Stimulated activated CD8-positive, alpha-beta memory T cell treated with anti-CD3 and anti-CD28 coated beads, Interleukin-2, amount 100 ng/mL, for 48 hours (primary cell): ENCODE measurements around the gene WWC1.

Source experiments
- DNase-seq, 2 donors: peaks; one replicate each; pipeline ENCODE4 v3.0.0-alpha.2; 2020; ENCODE audit warnings: low read depth in 2 of 2

Gene WWC1

DNA sequence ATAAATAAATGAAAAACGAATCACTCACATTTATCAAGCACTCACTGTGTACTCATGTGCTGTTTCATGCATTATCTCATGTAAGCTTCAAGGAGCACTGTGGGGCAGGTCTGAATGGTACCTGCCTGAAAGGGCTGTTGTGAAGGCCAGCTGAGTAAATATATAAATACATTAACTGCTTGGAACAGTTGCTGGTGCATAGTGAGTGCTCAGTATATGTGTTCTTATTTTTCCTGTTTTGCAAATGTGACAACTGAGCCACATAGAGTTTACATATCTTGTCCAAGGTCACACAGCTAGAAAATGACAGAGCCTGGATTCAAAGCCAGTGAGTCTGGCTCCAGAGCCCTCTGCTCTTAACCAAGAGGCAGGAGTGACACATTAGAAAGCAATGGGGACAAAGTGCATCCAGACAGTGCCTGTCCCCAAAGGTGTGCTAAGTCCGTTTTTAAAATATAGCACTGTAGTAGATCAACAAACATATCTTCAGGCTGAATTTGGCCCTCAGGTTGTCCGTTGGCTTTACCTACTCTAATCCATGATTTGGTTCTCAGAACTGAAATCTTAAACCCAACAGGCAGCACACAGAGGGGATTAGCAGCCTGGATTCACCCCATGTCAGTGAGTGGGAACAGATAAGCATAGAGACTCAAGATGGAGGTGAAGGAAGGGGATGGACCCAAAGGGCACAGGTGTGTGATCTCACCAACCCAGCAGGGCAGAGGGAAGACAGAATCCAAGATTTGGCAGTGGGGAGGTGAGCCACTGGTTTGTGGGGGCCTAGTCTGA is 70.8 kb downstream of the WWC1 start:
- DNase-seq = no peak

DNA sequence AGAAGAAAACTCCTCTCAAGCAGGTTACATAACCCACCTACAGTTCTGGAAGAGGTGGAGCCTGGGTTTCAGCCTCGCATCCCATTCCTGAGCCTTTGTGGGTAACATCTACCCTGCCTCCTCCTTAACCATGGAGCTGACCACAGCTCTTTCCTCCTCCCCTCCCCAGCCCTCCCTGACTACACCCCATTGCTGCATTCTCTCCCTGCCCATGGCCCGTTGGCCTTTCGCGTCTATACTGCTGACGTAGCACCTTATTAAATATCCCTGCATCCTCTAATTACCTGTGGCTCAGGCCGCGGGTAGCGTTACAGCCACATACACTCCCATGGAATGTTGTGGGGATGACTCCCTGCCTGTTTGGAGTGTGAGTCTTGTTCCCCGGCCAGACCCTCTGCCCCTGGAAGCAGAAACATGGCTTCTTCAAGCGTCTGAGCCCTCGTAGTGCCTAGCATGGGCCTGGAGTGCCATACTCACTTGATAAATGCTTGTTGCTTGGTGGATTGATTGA is 72.8 kb downstream of the WWC1 start:
- no peak for DNase-seq

DNA sequence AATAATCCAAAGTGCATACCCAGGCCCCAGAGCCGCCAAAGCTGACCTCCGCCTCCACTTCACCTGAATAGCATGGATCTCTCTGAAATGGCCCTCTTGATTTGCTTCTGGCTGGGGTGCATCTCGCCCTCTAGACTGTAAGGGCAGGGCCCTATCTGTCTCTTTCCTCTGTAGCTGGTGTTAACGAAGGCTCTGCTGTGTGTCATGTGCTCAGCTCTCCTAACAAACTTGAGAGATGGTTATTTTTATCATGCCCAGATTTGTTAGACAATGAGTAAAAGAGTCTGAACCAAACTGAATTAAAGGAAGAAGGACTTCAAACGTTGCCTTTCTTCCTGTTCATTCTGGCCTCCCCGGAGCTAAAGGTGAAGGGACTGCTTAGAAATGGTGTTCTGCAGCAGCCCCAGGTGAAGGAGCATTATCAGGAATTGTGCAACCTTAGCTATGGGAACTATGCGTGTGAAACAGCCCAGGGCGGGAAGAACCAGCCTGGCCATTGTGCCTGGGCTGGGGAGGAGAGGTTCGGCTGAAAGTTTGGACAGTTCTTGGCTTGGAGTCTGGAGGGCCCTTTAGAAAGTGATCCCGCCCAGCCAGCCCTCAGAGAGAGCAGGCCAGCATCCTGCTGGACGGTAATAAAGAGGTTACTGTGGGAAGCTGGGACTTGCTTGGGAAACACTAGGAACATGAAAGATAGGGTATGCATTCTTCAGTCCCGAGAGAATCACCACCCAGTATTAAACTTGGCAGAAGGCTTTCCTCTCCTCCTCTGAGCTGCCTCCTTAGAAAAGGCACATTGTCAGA is 73.5 kb downstream of the WWC1 start:
- DNase-seq = no peak

DNA sequence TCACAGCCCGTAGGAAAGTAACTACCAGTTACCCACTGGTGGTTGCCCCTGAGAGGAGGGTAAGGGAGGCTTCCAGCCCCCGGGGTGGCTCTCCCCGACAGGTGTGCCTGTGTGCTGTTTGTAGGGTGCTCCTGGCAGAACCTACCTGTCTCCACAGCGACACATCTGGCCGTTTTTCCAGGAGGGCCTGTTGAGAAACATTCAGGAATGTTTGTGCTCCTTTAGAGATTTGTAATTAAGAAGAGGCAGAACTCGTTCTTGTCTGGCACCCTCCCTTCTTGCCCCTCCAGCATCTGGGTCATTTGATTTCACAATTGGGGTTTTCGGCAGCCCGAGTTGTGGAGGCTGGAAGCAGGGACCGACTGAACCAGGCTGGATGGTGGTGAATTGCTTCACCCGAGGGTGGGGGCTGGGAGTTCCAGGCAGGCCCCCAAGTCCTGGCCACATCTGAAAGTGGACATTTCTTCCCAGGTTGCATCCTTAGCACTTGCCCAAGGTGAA is 74.2 kb downstream of the WWC1 start:
- no peak for DNase-seq

DNA sequence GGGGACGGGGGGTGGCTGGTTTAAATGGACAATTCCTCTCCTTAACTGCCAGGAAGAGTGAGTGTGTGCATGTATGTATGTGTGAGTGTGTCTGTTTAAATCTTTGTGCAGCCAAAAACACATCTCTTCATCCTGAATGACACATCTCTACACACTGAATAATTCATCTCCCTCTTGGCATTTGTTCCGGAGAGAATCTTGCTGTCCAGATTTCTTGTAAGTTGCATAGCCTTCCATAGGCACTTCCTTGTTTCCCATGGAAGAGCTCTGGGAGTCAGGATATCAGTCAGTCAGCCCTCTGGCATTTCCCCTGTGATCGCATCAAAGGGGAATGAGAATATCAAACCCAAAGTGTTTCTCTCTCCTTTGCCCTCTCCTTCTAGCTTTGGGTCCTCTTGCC is 74.7 kb downstream of the WWC1 start:
- DNase-seq = no peak

DNA sequence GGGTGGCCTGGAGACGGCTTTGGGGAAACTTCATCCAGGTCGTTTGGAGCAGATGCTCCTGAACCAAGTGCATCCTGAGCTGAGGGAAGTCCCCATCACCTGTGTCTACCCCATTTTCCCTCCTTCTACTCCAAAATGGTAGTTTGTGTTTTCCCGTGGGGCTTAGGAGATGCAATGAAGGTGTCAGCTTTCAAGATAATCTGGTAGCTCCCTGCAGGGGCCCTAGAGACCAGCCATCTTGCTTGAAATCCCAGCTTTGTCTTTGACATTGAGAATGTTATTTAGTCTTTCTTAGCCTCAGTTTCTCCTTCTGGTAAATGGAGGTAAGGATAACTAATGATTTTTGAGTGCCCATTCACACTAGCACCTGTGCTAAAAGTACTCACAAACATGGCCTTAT is 77.4 kb downstream of the WWC1 start:
- DNase-seq = no peak

DNA sequence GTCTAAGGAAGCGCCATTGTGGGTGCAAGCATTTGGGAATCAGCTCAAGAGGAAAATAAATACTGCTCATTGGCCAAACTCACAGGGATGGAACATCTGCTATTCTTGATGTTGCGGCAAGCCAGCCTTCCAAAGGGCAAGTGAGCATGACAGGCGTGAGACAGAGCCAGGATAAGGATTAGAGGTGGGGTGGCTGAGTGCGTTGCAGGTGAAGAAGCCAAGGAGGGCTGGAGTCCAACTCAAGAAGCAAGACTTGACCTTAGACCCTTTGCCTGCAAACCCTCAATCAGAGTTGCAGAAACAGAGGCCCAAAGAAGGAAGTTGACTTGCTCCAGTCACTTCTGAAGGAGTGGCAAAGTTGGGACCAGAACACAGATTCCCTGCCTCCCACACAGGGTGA is 79.4 kb downstream of the WWC1 start:
- no peak for DNase-seq

DNA sequence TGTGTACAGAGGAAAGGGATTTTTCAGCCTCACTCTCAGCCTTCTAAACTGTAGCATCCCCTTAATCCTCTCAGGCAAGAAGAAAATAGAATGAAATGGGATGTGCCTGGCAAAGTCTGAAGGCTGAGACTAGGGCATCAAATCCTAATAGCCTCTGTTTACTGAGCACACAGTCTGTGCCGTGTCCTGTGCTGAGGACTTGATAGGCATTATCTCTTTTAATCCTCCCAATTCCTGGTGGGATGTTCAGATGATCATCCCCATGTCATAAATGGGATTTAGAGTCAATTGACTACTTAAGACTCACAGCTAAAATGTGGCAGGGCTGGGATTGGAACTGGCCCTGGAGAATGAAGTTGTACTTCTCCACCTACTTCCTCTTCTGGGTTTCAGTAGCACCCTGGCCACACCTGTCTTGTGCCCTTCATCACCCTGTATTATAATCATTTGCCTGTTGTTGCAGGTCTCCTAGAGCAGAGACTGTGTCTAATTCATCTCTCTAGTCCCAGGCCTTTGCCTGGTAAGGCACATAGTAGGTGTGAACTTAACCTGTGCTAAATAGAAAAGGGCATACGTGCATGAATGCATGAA is 81.0 kb downstream of the WWC1 start:
- no peak for DNase-seq

DNA sequence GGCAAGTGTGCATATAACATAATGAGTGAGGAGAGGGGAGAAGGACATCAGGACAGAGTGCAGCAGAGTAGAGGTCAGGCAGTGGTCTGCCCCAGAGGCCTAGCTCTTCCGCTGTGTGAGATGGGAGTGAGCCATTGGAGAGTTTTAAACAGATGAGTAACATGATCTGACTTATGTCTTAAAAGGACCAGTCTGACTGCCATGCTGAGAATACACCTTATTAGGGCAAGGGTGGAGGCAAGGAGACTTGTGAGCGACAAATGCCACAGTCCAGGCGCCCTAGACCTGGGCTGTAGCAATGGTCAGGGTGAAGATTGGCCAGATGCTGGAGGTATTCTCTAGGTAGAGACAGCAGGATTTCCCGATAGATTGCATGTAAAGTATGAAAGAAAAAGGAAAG is 83.1 kb downstream of the WWC1 start:
- no peak for DNase-seq

DNA sequence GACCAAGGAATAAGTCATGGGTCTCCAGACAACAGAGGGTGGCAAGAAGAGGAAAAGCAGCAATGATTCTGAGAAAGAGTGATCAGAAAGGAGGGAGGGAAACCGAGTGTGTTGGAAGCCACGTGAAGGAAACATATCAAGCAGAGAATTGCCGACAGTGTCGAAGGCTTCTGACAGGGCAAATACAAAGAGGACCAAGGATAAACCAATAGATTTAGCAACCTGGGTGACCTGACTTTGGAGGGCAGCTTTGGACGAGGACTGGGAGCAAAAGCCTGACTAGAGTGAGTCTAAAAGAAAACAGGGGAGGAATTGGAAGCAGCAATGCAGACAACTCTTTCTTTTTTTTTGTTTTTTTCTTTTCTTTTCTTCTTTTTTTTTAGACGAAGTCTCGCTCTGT is 83.8 kb downstream of the WWC1 start:
- DNase-seq = no peak

DNA sequence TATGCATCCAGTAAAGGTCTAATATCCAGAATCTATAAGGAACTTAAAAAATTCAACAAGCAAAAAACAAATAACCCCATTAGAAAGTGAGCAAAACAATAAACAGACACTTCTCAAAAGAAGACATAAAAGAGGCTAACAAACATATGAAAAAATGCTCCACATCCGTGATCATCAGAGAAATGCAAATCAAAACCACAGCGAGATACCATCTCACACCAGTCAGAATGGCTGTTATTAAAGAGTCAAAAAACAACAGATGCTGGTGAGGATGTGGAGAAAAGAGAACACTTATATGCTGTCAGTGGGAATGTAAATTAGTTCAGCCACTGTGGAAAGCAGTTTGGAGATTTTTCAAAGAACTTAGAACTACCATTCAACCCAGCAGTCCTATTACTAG is 86.1 kb downstream of the WWC1 start:
- no peak for DNase-seq

DNA sequence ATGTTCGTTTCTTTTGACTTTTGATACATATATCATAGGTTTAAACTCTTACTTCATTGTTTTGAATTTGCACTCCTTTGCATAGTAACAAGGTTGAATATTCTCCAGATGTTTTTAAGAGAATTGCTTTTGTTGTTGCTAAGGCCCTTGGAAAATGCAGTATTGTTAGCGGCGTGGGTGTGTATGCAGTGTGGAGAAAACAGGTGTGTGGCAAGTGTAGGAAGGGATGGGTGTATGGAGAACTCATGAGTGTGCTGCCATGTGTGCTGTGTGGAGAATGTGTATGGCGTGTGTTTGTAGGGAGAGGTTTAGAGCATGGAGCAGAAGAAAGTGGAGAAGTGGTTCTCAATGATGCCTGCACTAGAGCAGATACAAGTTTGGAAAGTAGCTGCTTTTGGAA is 87.3 kb downstream of the WWC1 start:
- DNase-seq = no peak

DNA sequence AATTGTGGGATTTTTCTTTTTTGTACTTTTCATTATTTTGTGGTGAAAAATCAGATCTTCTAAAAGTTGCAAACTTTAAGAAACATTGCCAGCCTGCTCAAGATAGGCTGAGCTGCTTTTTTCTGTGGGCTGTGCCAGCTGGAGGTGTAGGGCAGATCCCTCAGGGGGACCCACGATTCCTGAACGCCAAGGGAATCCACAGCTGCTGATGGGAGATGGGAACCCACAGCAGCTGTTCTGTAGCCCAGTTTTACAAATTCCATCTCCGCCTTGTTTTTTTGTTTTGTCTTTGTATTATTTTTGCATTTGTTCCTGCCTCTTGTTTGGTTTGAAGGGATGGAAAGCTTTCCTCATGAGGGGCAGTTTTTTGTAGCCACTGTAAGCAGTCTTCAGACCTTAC is 91.0 kb downstream of the WWC1 start:
- DNase-seq = no peak

DNA sequence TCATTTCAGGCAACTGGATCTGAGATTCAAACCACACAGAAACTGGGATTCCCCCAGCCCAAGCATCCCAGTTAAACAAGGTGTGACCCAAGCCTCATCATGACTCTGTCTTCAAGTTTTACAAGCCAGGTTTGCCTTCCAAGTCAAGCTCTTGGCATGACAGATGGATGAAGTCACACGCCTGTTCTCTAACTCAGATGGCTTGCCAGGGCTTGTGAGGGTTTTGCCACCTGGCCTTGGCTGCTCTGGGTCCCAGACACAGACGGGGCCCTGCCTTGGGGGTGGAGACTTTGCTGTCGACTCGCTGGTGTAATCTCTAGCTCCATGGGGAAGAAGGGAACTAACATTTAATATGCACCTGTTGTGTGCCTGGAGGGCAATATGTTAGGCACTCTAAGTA is 99.0 kb downstream of the WWC1 start:
- no peak for DNase-seq

DNA sequence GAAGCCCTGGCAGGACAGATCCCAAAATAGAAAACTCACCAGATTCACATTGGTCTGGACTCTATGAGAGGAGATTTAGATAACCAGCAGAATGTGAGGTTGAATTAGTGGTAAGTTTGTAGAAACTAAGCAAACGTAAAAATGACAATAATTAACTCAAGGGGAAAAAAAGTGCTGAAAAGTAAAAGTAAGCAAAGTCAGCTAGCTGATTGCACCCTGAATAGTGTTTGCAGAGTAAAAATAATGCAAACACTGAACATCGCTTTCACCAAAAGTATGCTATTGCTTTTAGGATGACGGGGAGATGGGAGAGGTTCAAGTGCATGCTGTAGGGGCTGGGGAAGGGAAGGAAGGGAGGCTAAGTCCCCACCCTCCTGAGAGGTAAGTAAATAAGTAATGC is 102.3 kb downstream of the WWC1 start:
- DNase-seq = no peak

DNA sequence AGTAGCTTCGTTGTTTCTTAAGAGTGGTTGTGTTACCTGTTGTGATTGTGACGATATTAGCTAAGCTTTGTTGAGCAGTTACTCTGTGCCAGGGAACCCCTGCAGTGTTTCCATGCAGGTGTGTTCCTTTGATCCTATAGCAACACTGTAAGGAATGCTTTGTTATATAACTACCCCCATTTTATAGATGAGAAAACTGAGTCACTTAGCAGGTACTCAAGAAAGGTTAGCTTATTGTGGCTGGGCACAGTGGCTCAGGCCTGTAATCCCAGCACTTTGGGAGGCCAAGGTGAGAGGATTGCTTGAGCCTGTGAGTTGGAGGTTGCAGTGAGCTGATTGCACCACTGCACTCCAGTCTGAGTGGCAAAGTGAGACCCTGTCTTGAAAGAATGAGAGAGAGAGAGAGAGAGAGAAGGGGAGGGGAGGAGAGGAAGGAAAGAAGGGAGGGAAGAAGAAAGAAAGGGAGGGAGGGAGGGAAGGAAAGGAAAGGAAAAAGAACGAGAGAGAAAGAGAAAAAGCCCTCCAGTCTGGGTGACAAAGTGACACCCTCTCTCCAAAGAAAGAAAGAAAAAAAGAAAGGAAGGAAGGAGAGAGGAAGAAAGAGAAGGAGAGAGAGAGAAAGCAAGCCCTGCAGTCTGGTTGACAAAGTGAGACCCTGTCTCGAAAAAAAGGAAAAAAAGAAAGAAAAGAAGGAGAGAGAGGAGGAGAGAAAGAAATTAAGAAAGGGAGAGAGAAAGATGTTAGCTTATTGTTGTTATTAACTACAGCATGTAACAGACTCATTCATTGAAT is 109.2 kb downstream of the WWC1 start:
- DNase-seq = no peak

DNA sequence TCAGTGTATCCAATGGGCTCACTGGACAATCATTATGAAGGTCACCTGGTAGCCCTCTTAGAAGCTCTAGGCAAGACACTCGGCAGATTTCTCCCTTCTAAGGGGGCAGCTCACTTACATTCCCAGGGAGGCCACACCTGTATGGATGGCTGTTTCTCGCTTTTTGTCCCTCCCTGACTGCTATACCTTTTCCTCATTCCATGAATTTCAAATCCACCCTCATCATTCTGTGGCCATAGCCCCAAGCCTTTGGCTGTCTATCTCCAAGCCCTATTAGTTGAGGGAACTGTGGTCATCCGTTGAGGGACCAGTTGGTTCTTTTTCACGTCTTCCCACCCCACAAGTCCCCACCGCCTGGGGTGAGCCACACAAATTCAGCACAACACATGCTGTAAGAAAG is 109.8 kb downstream of the WWC1 start:
- no peak for DNase-seq

DNA sequence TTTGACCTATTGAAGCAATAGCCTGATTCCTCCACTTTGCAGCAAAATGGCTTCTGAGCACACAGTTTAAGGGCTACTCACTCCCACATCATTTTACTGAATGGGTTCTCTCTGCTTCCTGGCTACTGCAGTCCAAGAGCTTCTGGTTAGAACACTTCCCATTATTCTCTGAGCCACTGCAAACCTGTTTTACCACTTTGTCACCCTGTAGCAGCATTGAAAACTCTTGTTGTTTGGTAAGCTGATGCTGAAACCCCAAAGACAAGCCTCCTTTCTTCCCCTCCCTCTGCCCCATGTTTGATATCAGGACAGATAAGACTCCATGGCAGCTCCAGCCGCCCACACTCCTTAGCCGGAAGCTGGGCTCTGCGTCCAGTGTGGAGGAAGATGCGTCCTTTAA is 110.4 kb downstream of the WWC1 start:
- no peak for DNase-seq

DNA sequence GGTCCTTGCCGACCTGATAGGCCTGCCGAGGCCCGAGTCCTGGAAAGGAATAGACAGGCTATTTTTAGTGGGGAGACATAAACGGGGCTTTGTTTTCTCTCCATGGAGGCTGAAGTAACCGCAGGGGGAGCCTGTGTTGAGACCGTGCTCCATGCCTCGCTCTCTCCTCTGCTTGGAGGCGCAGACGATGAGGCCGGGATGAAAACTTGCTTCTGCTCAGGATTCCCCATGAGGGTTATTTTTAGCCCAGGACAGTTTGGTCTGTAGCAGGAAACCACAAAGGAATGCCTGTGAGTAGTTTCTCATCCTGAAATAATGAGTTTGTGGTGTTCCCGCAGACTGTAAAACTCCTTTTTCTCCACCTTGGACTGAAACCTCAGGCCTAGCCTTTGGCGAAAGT is 112.9 kb downstream of the WWC1 start:
- DNase-seq = no peak

DNA sequence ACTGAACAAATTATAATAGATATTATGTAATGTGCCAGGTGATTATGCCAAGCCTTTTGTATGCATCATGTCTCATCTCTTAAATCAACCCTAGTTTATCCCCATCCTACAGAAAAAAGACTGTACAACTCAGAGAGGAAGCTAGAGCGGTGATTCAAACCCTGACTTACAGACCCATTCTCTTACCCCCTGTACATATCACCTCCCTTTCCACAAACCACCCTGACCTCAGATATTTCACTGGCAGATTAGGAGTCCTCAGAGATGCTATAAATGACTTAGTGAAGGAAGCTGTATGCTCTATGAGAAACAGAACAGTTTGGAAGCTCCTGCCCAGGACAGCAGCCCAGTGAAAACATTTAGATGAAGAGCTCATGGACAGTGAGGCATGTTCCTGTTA is 115.8 kb downstream of the WWC1 start:
- no peak for DNase-seq

DNA sequence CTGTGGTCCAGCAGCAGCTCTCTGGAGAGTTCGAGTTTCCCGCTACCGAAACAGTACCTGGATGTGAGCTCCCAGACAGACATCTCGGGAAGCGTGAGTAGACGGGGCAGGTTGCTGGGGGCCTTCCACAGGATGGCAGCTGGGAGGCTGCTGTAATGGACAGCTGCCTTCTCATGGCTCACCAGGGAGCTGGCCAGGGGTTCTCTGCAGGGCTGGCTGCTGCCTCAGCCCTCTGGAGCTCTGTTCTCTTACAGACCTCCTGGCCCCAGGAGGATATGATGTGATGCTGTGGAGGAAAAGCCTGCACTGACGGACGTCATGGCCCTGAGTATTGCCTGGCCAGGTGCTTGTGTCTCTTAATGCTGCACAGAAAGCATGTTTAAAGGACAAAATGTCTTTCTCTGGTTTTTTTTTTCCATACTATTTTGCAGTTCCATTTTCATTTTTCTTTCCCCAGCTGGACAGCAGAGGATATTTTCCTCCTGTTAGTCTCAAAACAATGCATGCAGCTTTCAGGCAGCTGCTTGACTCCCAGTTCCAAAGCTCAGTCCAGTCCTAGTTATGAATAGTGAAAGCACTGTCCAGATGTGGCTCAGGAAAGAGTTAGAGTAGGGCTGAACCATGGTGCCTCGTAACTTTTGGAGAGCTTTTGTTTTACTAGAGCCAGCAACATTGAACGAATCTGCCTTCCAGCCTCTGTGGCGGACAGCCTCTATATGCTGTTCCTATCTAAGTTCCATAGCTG is 117.3 kb downstream of the WWC1 start:
- no peak for DNase-seq
